GM19467 (cell line): Measurements from ENCODE around the gene PCBP4.
A peak's percentile ranks its signal among the peaks of the same experiment; 100 is the strongest.

Experiments used
- ATAC-seq: cut with Tn5 transposase; IDR thresholded peaks from one replicate; pipeline ENCODE4 v1.9.1; 2021; ENCODE audit warnings: mild to moderate bottlenecking, moderate library complexity; ENCODE audit not compliant: unreplicated experiment

Gene PCBP4

GRCh38 chr3:51967384-51968169, at the start of gene PCBP4:
PCBP4 (minus strand) TSS chr3:51967454; CDS start chr3:51961240, 6,214 bp downstream.
- no peak for ATAC-seq

DNA sequence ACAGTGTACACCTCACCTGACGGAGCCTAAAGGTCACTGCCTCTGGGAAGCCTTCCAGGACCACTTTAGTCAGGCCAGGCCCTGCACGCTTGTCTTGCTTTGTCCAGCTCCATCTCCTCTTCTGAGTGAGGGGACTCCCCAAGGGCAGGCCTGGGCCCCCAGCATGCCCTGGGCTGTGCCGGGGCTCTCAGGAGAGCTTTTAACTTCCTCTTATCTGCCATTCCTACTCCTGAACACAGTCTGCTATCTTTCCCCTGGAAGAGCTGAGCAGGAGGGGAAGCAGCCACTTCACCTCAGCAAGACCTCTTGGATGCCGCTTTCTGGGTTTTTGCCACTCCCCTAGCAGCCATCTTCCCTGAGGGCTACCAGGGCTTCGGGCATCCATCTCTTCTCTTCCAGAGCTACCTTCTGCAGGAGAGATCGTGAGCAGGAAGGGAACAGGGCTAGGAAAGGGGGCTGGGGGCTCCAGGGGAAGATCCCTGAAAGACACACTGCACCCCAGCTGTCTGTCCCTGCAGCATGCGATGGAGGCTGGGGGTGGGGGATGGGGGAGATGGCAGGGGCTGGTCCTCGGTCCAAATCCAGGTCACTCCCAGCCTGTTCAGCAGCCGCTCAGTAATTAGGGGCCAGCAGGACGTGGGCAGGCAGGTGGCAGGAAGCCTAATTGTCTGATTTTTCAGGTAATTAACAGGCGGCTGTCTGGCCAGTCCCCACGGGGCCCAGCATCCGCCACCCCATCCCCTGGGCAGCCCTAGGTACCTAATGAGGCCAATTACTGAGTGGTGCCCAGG, 48.4 kb upstream of the PCBP4 start:
- ATAC-seq: no peak

GRCh38 chr3:52014613-52015012, 47.4 kb upstream of the PCBP4 start:
- no peak for ATAC-seq

DNA sequence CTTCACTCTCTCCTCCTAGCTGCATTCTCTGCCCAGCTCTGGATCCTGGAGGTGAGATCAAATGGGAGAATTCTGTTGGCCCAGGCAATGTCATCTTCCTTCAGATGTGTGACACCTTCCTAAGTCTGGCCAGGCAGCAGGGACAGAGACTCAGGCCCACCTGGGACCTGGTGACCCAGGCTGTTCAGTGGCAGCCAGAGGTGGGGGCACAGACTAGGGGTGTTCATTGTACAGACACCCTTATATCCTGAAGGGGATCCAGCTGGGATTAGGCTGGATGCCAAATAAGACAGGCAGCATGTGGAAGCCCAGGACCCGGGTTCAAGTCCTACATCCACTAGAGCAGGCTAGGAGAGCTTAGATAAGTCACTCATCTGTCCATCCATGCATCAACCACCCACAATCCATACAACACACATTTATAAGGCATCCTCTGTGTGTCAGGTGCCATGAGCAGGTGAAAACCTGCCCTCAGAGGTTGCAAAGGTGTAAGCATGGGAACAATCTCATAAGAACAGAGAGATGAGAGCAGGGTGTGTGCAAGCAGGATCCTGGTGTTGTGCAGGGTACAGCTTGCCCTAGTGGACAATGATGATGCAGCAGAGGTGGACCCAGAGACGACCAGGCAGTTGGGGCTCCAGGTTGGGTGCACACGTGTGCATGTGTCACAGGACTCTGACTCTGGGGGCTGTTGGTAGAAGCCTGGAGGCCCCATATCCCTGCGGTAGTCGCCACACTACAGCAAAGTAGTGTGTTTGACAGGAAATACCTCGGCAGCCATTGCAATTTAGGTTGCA, 46.7 kb upstream of the PCBP4 start:
- no peak for ATAC-seq

GRCh38 chr3:52012699-52013098, 45.4 kb upstream of the PCBP4 start:
- ATAC-seq: no peak

GRCh38 chr3:52010431-52010830, 43.2 kb upstream of the PCBP4 start:
- ATAC-seq: no peak

DNA sequence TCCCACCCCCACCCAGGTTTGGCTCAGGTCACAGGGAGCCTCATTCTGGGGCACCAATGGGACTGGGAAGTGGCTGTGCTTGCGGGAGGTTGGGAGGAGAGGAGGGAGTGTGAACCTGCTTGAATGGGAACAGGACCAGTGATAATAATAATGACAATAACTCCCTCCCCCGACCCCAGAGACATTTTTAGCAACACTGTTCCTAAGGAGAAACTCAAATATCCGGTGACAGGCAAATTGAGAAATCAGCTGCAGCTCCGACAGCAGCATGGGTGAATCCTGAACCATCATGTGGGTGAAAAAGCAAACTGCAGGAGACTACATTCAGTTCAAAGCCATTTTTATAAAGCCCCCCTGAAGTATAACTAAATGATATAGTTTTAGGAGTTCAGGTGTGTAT, 40.0 kb upstream of the PCBP4 start:
- no peak for ATAC-seq

- no peak for ATAC-seq
Observed at GRCh38 chr3:52006820-52007133, 39.5 kb upstream of the PCBP4 start.

DNA sequence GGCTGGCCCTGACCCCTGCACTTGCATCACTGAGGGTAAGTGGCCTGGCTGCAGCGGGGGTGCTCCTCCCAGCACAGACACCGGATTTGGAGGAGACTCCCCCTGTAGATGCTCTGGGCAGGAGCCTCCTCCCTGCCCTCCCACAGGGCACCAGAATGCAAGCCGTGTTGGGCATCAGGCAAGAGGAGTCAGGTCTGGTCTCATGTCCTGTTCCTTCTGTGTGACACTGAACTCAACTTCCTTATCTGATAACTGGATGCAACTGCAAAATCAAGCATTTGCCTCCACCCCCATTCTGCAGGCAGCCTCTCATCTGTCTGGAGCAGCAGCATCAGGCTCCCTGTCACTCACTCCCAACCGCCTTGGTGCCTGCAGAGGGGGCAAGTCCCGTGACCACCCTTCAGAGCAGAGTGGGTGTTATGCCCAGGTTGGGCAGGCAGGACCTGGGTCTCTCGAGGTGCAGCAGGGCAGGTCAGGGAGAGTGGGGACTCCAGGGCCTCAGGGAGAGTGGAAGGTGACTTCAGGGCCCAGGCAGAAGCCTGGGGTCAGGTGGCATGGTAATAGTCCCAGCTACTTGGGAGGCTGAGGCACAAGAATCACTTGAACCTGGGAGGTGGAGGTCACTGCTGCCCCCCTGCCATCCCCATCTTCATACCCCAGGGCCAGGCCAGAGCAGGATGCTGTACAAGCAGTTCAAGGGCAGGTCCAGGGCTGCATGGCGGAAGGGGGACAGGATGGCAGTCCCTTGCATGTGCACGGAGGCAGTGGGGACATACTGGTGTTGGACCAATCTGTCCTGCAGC, 39.0 kb upstream of the PCBP4 start:
- ATAC-seq: no peak

DNA sequence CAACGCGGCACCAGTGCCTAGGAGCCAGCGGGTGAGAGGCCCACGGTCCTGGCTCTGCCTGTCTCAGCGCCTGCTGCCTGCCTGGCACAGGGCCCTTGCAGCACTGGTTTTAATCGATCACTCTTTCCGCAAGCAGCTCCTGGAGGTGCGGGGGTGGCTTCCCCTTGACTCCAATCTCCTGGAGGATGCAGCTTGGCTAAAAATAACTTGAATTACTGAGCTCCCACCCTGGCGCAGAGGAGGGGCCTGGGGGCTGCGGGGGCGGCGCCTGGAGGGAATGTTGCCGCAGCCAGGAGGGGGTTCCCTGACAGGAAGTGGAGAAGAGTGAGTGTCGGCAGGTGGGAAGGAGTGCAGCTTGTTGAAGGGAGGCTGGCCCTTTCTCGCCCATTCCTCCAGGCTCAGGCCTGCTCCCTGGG, 38.3 kb upstream of the PCBP4 start:
- ATAC-seq: no peak

DNA sequence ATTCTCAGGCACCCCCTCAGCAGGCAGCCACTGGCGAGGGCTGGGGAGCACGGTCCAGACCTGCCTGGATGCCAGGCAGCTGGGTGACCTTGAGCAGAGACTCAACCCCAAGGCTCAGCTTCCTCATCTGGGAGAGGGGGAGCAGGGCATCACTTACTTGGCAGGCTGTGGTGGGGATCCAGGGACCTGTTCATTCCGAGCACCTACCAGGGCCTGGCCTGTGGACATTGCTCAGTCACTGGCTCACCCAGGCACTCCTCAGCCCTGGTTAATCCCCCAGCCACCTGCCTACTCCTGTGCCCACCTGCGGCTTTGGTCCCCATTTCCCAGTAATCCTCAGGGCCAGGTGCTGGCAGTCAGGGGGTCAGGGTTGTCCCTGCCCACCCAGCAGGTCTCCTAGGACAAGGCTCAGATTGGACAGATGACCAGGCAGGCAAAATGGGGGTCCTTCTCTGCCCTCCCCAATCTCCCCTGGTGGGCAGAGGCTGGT, 37.7 kb upstream of the PCBP4 start:
- no peak for ATAC-seq

DNA sequence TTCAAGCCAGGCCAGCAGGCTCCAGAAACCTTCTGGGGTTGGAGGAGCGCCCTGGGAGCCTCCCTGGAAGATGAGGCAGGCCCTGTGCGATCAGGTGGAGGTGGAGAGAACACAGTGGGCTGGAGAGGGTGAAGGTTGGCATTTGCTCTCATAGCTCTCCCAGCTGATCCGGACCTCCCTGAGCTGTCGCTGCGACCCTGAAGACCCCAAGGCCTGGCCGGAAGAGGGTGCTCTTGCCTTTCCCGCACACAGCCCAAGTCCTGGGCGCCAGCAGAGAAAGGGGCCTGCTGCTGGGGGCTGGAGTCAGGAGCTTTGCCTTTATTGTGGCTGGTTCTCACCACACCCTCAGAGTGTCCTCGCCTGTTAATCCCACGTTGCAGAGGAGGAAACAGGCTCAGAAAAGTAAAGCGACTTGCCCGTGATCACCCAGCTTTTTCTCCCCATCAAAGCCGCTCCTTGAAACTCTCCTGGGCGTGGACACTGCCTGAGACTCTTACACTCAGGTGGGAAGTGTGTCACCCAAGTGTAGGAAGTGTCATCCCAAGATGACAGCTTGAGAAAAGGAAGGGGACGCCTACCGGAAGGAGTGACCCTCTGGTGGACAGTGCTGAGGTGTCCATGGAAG, 37.0 kb upstream of the PCBP4 start:
- ATAC-seq: no peak

- no peak for ATAC-seq
Observed at GRCh38 chr3:52002748-52003147, 35.5 kb upstream of the PCBP4 start.

DNA sequence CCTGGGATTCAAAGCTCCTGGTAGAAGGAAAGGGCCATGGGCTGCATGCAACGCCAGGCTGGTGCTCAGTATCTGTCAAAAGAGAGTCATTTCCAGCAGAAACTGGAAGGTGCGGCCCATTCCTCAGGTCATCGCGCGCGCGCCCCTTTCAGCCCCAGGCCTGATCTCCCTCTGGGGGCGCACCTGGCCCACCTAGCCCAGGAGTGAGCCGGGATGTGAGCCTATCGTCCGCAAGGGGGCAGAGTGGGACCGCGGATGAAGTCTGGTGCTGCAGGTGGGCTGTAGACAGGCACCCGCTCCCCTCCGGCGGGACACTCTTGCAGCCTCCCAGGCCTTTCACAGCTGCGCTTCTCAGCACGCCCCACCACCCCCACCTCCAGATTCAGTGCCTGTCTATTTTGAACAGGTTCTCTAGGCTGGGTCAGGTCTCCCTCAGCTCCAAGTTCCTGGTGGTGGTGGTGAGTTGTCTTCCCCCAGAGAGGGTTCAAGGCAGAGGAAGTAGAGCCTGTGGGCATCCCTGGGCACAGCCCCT, 34.3 kb upstream of the PCBP4 start:
- ATAC-seq: peak; percentile 59

DNA sequence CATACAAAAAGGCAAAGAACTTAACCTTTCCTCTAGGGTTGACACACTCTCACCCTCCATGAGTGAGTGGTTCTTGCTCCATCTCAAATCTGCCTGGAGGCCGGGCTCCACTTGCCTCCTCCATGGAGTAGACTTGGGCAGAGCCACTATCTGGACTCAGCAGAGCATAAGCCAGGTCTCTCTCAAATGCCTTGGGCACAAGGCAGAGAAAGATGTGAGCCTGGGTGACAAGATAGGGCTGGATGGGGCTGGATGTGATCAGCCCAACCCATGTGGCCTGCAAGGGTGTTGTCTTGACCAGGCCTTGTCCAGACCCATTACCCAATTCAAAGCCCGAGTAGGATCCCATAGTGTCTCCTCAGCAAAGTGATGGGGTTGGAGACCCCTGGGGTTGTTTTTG, 32.6 kb upstream of the PCBP4 start:
- ATAC-seq: no peak

DNA sequence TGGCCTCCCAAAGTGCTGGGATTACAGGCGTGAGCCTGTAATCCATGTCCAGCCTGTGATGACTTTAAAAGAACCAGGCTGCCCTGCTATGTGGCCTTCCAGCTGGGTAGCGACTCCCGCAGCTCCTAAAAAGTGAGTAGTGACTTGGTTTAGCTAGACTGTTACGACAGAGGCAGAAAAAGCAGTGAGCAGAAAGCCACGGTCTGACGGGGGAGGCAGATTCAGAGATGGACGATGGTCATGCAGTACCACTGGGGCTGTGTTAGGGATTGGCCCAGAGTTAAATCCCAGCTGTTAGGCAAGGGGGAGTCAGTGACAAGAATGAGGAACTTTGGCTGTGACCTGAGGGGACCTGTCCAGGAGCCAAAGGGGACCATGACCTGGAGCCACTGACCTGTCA, 31.5 kb upstream of the PCBP4 start:
- no peak for ATAC-seq

- ATAC-seq: no peak
Observed at GRCh38 chr3:51997935-51998596, 30.8 kb upstream of the PCBP4 start.

GRCh38 chr3:51997172-51997571, 29.9 kb upstream of the PCBP4 start:
- ATAC-seq: no peak
